ENCODE measurements around the gene TPCN2.

GRCh38 chr11:69086152-69087132 lies 37.7 kb downstream of the TPCN2 start:
- no peak for TF ChIP-seq GATA2 (IDR thresholded peaks at IDR 0.05; ENCODE audit: low read depth, low read length)
- TF ChIP-seq GATA3 (IDR thresholded peaks at IDR 0.05; ENCODE audit: low read depth, low read length): no peak

Data from SH-SY5Y (cell line).